GM18858 (cell line): ENCODE data around the gene MYO5C.
"Not testable (repeated sequence)": the region's sequence is repeated elsewhere in the genome, so short reads cannot be mapped to it uniquely, and the experiment has no call there.

Experiments used
- ATAC-seq: cut with Tn5 transposase; IDR thresholded peaks from one replicate; pipeline ENCODE4 v1.9.1; 2021; ENCODE audit not compliant: unreplicated experiment

MYO5C gene

GRCh38 chr15:52307847-52308246 lies 12.2 kb upstream of the MYO5C start:
- no peak for ATAC-seq

GRCh38 chr15:52306270-52306669 lies 10.7 kb upstream of the MYO5C start:
- no peak for ATAC-seq

- ATAC-seq: no peak
Measured at GRCh38 chr15:52303093-52303772, 7.6 kb upstream of the MYO5C start.

GRCh38 chr15:52301265-52301847 lies 5.8 kb upstream of the MYO5C start:
- ATAC-seq: no peak

- no peak for ATAC-seq
Measured at GRCh38 chr15:52294881-52295420, 653 bp downstream of the MYO5C start.

- ATAC-seq: no peak
Measured at GRCh38 chr15:52292780-52293392, 2.7 kb downstream of the MYO5C start.

GRCh38 chr15:52291204-52291603 lies 4.4 kb downstream of the MYO5C start:
- no peak for ATAC-seq

GRCh38 chr15:52290800-52291199 lies 4.8 kb downstream of the MYO5C start:
- no peak for ATAC-seq

- peak; percentile 64 for ATAC-seq
Measured at GRCh38 chr15:52290329-52290728, 5.3 kb downstream of the MYO5C start.

- no peak for ATAC-seq
Measured at GRCh38 chr15:52289629-52290081, 5.9 kb downstream of the MYO5C start.

GRCh38 chr15:52288986-52289385 lies 6.6 kb downstream of the MYO5C start:
- ATAC-seq: no peak

GRCh38 chr15:52288051-52288942 lies 7.3 kb downstream of the MYO5C start:
- no peak for ATAC-seq

- ATAC-seq: no peak
Measured at GRCh38 chr15:52287114-52287513, 8.5 kb downstream of the MYO5C start.

GRCh38 chr15:52285941-52286340 lies 9.7 kb downstream of the MYO5C start:
- ATAC-seq: not testable (repeated sequence)

GRCh38 chr15:52284164-52284563 lies 11.4 kb downstream of the MYO5C start:
- no peak for ATAC-seq

GRCh38 chr15:52283281-52283680 lies 12.3 kb downstream of the MYO5C start:
- no peak for ATAC-seq

GRCh38 chr15:52282418-52282817 lies 13.2 kb downstream of the MYO5C start:
- ATAC-seq: no peak

GRCh38 chr15:52281085-52282035 lies 14.2 kb downstream of the MYO5C start:
- ATAC-seq: no peak

GRCh38 chr15:52280326-52281084 lies 15.1 kb downstream of the MYO5C start:
- no peak for ATAC-seq
